ENCODE data around the gene TRPM6.

TRPM6 gene

DNA sequence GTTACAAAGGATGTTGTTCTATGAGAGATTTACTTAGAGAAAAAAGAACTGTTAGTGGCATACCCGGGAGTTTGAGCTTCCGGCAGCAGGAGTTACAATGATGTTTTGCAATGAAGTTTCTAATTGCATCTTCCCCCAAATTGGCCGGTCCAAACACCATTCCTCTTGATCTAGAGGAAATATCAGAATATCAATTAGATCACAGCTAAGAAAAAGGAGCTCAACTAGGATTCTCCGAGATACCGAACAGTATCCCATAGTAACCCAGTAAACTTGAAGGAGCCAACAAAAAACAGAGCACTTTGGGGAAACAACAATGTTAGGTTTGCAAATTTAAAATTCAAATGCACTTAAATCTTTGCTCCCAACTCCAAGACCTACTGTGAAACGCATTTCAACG, 159.5 kb downstream of the TRPM6 start:
- TF ChIP-seq GATA3 (IDR thresholded peaks at IDR 0.05; ENCODE audit: low read depth, low read length) (no peak), GATA2 (IDR thresholded peaks at IDR 0.05; ENCODE audit: low read depth, low read length) (no peak)

DNA sequence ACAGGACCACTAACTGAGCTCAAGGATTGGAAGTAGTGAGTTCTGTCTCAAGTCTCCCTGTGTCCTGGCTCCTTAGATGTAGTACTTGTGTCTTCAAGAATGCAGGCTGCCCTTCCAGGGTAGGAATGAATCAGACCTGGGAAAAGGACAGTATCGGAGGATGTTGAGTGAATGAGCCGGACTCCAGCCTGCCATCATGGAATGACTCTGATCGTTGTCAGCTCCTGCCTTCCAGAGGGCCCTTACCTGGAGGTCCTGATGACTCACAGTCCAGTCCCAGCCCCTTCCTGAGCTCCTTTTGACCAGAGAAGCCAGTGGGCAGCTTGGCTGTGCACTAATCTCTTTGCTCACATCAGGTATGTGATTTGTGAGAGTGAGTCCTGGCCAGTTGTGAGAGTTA, 161.1 kb downstream of the TRPM6 start:
- TF ChIP-seq GATA2 (IDR thresholded peaks at IDR 0.05; ENCODE audit: low read depth, low read length) (no peak), GATA3 (IDR thresholded peaks at IDR 0.05; ENCODE audit: low read depth, low read length) (no peak)

DNA sequence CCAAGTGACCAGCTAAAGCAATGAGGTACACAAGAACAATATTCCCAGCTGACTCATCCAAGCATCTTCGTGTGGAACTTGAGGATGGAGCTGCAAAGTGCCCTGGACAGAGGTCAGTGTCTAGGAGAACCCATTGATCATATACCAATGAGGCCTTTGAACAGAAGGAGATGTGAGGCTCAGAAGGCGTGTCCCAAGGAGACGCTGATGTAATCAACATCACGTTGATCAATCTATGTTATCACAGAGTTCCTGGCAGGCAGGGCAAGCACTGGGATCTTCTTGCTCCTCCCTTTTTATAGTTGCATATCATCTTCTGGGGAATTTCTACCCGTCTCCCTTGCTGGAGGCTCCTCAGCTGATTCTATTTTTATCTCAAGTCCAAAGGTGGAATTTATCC, 163.4 kb downstream of the TRPM6 start:
- no peak for TF ChIP-seq GATA2 (IDR thresholded peaks at IDR 0.05; ENCODE audit: low read depth, low read length)
- TF ChIP-seq GATA3 (IDR thresholded peaks at IDR 0.05; ENCODE audit: low read depth, low read length): no peak

GRCh38 chr9:74721696-74722660, 165.7 kb downstream of the TRPM6 start:
- TF ChIP-seq GATA3 (IDR thresholded peaks at IDR 0.05; ENCODE audit: low read depth, low read length): no peak
- TF ChIP-seq GATA2 (IDR thresholded peaks at IDR 0.05; ENCODE audit: low read depth, low read length): no peak

DNA sequence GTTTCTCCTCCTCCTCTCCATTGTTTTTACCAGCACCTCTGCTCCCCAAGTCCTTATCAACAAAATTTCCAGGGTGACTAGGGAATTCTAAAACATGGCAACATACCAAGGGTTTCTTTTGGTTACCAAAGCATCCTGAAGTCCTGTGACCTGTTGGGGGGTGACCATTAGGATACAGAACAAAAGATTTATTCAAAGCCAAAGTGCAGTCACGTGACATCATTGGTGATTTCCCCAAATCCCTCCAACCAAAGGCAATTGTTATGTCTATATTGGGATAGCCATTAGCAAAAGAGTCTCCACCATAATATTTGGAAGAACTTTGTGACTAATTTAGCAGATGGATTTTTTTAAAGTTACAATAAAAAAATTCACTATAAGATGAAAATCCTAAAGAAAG, 168.4 kb downstream of the TRPM6 start:
- no peak for TF ChIP-seq GATA2 (IDR thresholded peaks at IDR 0.05; ENCODE audit: low read depth, low read length)
- TF ChIP-seq GATA3 (IDR thresholded peaks at IDR 0.05; ENCODE audit: low read depth, low read length): no peak

DNA sequence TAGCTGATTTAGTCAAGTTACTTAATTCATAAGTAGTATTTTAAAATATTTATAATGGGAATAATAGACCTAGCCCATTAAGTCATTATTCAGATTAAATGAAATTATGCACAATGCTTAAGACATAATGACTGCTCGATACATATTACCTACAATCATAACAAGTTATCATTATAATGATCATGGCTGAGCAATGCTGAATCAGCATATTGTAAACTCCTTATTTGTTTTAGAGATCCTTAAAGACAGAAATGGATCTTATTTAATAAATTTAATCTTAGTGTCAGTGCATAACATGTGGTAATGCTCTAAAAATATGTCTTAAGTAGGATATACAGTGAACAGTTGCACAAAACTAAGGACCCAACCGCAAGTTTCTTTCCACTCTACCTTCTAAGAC, 169.0 kb downstream of the TRPM6 start:
- TF ChIP-seq GATA2 (IDR thresholded peaks at IDR 0.05; ENCODE audit: low read depth, low read length) (no peak), GATA3 (IDR thresholded peaks at IDR 0.05; ENCODE audit: low read depth, low read length) (no peak)

DNA sequence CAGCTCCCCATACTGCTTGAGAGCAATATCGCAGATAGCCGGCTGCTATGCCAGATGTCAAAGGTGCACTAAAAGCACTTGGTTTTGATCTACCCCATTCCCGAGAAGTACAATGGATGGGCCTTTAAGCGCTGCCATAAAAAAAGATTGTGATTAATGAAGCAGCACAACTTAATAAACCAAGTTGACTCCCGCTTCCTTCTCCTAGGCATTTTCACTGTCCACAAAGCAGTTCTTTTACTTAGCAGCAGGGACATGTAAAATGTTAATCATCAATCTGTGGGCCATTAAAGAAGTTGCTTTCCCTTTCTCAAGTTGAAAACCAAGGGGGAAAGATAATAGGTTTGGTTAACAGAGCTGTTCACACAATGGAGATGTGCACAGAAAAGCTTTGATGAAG, 176.4 kb downstream of the TRPM6 start:
- TF ChIP-seq GATA2 (IDR thresholded peaks at IDR 0.05; ENCODE audit: low read depth, low read length) (no peak), GATA3 (IDR thresholded peaks at IDR 0.05; ENCODE audit: low read depth, low read length) (no peak)

DNA sequence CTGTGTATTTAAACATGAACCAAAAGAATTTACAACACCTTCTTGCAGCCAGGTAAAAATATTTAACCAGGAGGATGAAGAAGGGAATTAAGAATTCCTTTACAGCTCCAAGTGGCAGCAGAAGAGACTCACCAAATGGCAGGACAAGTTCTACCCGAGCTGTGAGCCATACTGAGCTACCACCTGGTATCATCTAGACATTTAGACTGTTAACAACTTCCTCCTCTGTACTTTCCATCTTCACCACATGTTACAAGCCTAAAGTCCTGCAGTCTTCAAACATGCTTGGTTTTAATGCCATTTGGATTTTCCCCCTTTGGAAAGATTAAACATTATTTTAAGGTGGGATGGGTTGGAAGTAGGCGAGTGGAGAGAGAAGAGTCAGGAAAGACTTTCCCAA, 190.2 kb downstream of the TRPM6 start:
- no peak for TF ChIP-seq GATA3 (IDR thresholded peaks at IDR 0.05; ENCODE audit: low read depth, low read length)
- no peak for TF ChIP-seq GATA2 (IDR thresholded peaks at IDR 0.05; ENCODE audit: low read depth, low read length)

- no peak for TF ChIP-seq GATA2 (IDR thresholded peaks at IDR 0.05; ENCODE audit: low read depth, low read length)
- no peak for TF ChIP-seq GATA3 (IDR thresholded peaks at IDR 0.05; ENCODE audit: low read depth, low read length)
These were observed 191.2 kb downstream of the TRPM6 start for GRCh38 chr9:74696520-74696919.

- TF ChIP-seq GATA3 (IDR thresholded peaks at IDR 0.05; ENCODE audit: low read depth, low read length) (no peak), GATA2 (IDR thresholded peaks at IDR 0.05; ENCODE audit: low read depth, low read length) (no peak)
These were observed 196.7 kb downstream of the TRPM6 start for GRCh38 chr9:74691058-74691457.

- no peak for TF ChIP-seq GATA3 (IDR thresholded peaks at IDR 0.05; ENCODE audit: low read depth, low read length)
- TF ChIP-seq GATA2 (IDR thresholded peaks at IDR 0.05; ENCODE audit: low read depth, low read length): no peak
These were observed 204.4 kb downstream of the TRPM6 start for GRCh38 chr9:74683322-74683721.

DNA sequence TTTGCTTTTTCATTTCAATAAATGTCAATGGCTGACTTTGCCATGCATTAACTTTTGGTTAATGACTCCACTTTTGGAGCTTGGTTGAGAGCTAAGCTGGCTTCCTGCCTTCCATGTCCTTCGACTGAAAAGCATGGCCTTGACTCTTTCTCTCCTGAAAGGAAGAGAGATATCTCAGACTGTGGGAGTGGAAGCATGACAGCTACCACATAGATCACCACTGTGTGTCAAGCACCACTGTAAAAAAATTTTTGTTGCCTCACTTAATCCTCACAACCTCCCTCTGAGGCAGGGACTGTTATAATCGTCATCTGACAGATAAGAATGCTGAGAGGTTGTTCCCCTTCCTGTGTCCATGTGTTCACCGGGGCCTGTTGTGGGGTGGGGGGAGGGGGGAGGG, 205.8 kb downstream of the TRPM6 start:
- TF ChIP-seq GATA3 (IDR thresholded peaks at IDR 0.05; ENCODE audit: low read depth, low read length) (no peak), GATA2 (IDR thresholded peaks at IDR 0.05; ENCODE audit: low read depth, low read length) (no peak)

- no peak for TF ChIP-seq GATA3 (IDR thresholded peaks at IDR 0.05; ENCODE audit: low read depth, low read length)
- no peak for TF ChIP-seq GATA2 (IDR thresholded peaks at IDR 0.05; ENCODE audit: low read depth, low read length)
These were observed 213.6 kb downstream of the TRPM6 start for GRCh38 chr9:74674077-74674476.

Data from SH-SY5Y (cell line).